HepG2 (cell line): Measurements from ENCODE around the gene PEMT. TPM values are rescaled to one million over a fixed set of nuclear protein-coding genes. Genes with fewer than 3 reads are reported as not detected.

Experiments used
- BORCS8-MEF2B ChIP-seq: sonication (generic); formaldehyde crosslinking; IDR thresholded peaks from 2 replicates; pipeline ENCODE4 v1.8.0; 2022; ENCODE audit warnings: mild to moderate bottlenecking, missing genetic modification reagents
- CBFB ChIP-seq: sonication (generic); formaldehyde crosslinking; IDR thresholded peaks from 2 replicates; pipeline ENCODE4 v1.4.0; 2020; ENCODE audit warnings: missing genetic modification reagents
- NFE2L1 ChIP-seq: sonication (generic); formaldehyde crosslinking; IDR thresholded peaks from 2 replicates; pipeline ENCODE4 v1.4.0; 2020; ENCODE audit warnings: missing genetic modification reagents, mild to moderate bottlenecking, borderline replicate concordance
- SMAD1 ChIP-seq: sonication (generic); formaldehyde crosslinking; IDR thresholded peaks from 2 replicates; pipeline ENCODE4 v1.4.0; 2020; ENCODE audit warnings: missing genetic modification reagents, low read depth, mild to moderate bottlenecking, borderline replicate concordance
- SRF ChIP-seq: IDR thresholded peaks from 2 replicates; pipeline ENCODE4 v1.6.1; 2011; ENCODE audit warnings: mild to moderate bottlenecking, low read depth, low read length, moderate library complexity
- TBP ChIP-seq: sonication (generic); formaldehyde crosslinking; IDR thresholded peaks from 2 replicates; pipeline ENCODE4 v1.5.0; 2020; ENCODE audit warnings: missing genetic modification reagents
- TMF1 ChIP-seq: sonication (generic); formaldehyde crosslinking; IDR thresholded peaks from 2 replicates; pipeline ENCODE4 v1.8.1; 2022; ENCODE audit warnings: low read depth, missing genetic modification reagents
- ZBTB1 ChIP-seq: sonication (generic); formaldehyde crosslinking; IDR thresholded peaks from 2 replicates; pipeline ENCODE4 v1.4.0; 2020; ENCODE audit warnings: missing genetic modification reagents, borderline replicate concordance
- ZBTB8A ChIP-seq: sonication (generic); formaldehyde crosslinking; IDR thresholded peaks from 2 replicates; pipeline ENCODE4 v1.4.0; 2020; ENCODE audit warnings: mild to moderate bottlenecking, low read depth, missing genetic modification reagents, borderline replicate concordance
- ZNF20 ChIP-seq: sonication (generic); formaldehyde crosslinking; IDR thresholded peaks from 2 replicates; pipeline ENCODE4 v1.4.0; 2020; ENCODE audit warnings: mild to moderate bottlenecking, moderate library complexity, missing genetic modification reagents
- ZNF24 ChIP-seq: fragments of 450-650 bp; IDR thresholded peaks from 2 replicates; pipeline ENCODE4 v1.6.1; 2017; ENCODE audit warnings: antibody characterized with exemption, mild to moderate bottlenecking
- ZNF501 ChIP-seq: sonication (generic); formaldehyde crosslinking; IDR thresholded peaks from 2 replicates; pipeline ENCODE4 v1.5.1; 2020; ENCODE audit warnings: mild to moderate bottlenecking, moderate library complexity, missing genetic modification reagents
- ZSCAN9 ChIP-seq: IDR thresholded peaks from 2 replicates; pipeline ENCODE4 v1.6.1; 2016; ENCODE audit warnings: borderline replicate concordance
- polyA plus RNA-seq, 8 experiments: library from polyadenylated mRNA; depleted of rRNA in 3 of 8; stranded (reverse) in 7 of 8; unstranded in 1 of 8; fragments of >200 nt; fragmentation: Illumina TruSeq in 4 of 8; extraction: Trizol in 4 of 8; gene quantifications; 2 replicates each; pipeline versions ENCODE4 v1.2.1 to v1.2.3, GENCODE V29; 2011 to 2016; ENCODE audit warnings: low read depth in 4 of 8, missing spikeins in 1 of 8, mixed read lengths in 1 of 8; ENCODE audit not compliant: insufficient read depth in 1 of 8
- total RNA-seq, 5 experiments: library from RNA; depleted of rRNA; stranded (reverse); fragments of >200 nt; fragmentation: Illumina TruSeq; extraction: Trizol; gene quantifications; 2 replicates each; pipeline ENCODE4 v1.2.3, GENCODE V29; 2016; ENCODE audit warnings: low read depth in 1 of 5
- TF ChIP-seq, protein P1 (sequence below): sonication (generic); formaldehyde crosslinking; IDR thresholded peaks from 2 replicates; pipeline ENCODE4 v1.9.0; 2021; ENCODE audit warnings: missing genetic modification reagents, mild to moderate bottlenecking, borderline replicate concordance
- TF ChIP-seq, protein P2 (sequence below): sonication (generic); formaldehyde crosslinking; IDR thresholded peaks from 2 replicates; pipeline ENCODE4 v1.5.0; 2020; ENCODE audit warnings: missing genetic modification reagents, mild to moderate bottlenecking, borderline replicate concordance
- TF ChIP-seq, protein P3 (sequence below): sonication (generic); formaldehyde crosslinking; IDR thresholded peaks from 2 replicates; pipeline ENCODE4 v1.5.0; 2020; ENCODE audit warnings: missing genetic modification reagents, mild to moderate bottlenecking, borderline replicate concordance
- TF ChIP-seq, protein P4 (sequence below): sonication (generic); formaldehyde crosslinking; IDR thresholded peaks from 2 replicates; pipeline ENCODE4 v1.5.0; 2020; ENCODE audit warnings: mild to moderate bottlenecking, missing genetic modification reagents
- TF ChIP-seq, protein P5 (sequence below): sonication (generic); formaldehyde crosslinking; IDR thresholded peaks from 2 replicates; pipeline ENCODE4 v1.4.0; 2020; ENCODE audit warnings: mild to moderate bottlenecking, missing genetic modification reagents

PEMT gene
- total and polyA plus RNA-seq, 2 of the 13 experiments (the other 11 are each of a cell fraction or from before 2014, with no cell fraction given) = 31.7 to 43.6 TPM

DNA sequence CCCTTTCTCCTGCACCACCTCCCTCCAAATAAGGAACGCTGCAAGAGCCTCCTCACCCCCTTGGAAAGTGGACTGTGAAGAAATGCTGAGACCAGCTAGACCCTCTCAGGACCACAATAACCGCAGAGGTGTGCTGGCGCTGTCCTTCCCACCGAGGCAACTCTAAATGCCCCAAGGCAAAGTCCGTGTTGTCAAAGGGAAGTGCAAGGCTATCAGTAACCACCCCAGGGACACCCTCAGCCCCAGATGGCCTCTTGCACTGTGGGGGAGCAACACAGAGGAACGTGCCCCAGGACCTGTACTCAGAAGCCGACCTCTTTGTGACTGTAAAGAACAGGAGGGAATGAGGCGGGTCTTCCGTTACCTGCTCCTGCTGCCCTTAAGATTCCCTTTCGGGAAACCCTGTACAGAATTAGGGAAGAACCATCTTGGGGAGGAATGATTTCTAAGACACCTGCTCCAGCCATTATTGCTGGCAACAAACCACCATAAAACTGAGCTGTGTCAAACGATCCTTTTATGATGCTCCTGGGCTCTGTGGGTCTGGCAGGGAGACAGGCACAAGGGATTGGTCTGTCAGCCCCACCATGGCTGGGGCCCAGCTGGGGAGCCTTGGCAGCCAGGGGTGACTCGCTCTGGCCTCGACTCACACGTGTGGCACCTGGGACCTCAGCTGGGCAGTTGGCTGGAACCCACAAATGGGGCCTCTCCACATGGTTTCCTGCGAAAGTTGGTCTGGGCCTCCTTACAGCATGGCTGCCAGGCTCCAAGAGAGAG lies 129.3 kb downstream of the PEMT start (continued):
- no peak for TF ChIP-seq TMF1 (CRISPR knock-in tag)
- TF ChIP-seq, protein P1, sequence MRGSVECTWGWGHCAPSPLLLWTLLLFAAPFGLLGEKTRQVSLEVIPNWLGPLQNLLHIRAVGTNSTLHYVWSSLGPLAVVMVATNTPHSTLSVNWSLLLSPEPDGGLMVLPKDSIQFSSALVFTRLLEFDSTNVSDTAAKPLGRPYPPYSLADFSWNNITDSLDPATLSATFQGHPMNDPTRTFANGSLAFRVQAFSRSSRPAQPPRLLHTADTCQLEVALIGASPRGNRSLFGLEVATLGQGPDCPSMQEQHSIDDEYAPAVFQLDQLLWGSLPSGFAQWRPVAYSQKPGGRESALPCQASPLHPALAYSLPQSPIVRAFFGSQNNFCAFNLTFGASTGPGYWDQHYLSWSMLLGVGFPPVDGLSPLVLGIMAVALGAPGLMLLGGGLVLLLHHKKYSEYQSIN = no peak
- TF ChIP-seq, protein P2, sequence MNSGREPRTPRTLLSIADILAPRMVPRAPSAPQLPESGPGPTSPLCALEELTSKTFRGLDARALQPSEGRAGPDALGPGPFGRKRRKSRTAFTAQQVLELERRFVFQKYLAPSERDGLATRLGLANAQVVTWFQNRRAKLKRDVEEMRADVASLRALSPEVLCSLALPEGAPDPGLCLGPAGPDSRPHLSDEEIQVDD (CRISPR knock-in tag) = no peak
- 0 out of 2 replicates have a peak, but pooled peaks have one; percentile 42 for TF ChIP-seq CBFB (CRISPR knock-in tag)
- TF ChIP-seq ZNF501 = peak; percentile 80; the same call in 1 of the 2 replicates
- TF ChIP-seq NFE2L1 (CRISPR knock-in tag) = no peak
- TF ChIP-seq, protein P3, sequence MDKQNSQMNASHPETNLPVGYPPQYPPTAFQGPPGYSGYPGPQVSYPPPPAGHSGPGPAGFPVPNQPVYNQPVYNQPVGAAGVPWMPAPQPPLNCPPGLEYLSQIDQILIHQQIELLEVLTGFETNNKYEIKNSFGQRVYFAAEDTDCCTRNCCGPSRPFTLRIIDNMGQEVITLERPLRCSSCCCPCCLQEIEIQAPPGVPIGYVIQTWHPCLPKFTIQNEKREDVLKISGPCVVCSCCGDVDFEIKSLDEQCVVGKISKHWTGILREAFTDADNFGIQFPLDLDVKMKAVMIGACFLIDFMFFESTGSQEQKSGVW (CRISPR knock-in tag) = no peak
- no peak for TF ChIP-seq SMAD1
- TF ChIP-seq, protein P4, sequence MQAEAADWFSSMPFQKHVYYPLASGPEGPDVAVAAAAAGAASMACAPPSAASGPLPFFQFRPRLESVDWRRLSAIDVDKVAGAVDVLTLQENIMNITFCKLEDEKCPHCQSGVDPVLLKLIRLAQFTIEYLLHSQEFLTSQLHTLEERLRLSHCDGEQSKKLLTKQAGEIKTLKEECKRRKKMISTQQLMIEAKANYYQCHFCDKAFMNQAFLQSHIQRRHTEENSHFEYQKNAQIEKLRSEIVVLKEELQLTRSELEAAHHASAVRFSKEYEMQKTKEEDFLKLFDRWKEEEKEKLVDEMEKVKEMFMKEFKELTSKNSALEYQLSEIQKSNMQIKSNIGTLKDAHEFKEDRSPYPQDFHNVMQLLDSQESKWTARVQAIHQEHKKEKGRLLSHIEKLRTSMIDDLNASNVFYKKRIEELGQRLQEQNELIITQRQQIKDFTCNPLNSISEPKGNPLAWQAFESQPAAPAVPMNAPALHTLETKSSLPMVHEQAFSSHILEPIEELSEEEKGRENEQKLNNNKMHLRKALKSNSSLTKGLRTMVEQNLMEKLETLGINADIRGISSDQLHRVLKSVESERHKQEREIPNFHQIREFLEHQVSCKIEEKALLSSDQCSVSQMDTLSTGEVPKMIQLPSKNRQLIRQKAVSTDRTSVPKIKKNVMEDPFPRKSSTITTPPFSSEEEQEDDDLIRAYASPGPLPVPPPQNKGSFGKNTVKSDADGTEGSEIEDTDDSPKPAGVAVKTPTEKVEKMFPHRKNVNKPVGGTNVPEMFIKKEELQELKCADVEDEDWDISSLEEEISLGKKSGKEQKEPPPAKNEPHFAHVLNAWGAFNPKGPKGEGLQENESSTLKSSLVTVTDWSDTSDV (CRISPR knock-in tag) = no peak
- TF ChIP-seq, protein P5, sequence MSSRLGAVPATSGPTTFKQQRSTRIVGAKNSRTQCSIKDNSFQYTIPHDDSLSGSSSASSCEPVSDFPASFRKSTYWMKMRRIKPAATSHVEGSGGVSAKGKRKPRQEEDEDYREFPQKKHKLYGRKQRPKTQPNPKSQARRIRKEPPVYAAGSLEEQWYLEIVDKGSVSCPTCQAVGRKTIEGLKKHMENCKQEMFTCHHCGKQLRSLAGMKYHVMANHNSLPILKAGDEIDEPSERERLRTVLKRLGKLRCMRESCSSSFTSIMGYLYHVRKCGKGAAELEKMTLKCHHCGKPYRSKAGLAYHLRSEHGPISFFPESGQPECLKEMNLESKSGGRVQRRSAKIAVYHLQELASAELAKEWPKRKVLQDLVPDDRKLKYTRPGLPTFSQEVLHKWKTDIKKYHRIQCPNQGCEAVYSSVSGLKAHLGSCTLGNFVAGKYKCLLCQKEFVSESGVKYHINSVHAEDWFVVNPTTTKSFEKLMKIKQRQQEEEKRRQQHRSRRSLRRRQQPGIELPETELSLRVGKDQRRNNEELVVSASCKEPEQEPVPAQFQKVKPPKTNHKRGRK (CRISPR knock-in tag) = no peak
- TF ChIP-seq SRF = no peak
- no peak for TF ChIP-seq ZNF24
- no peak for TF ChIP-seq ZBTB8A (CRISPR knock-in tag)
- no peak for TF ChIP-seq TBP (CRISPR knock-in tag)
- no peak for TF ChIP-seq ZBTB1 (CRISPR knock-in tag)
- TF ChIP-seq ZSCAN9 (CRISPR knock-in tag) = no peak
- 0 out of 2 replicates have a peak, but pooled peaks have one; percentile 60 for TF ChIP-seq ZNF20
- TF ChIP-seq BORCS8-MEF2B (CRISPR knock-in tag) = no peak; the same call in 1 of the 2 replicates
